HFFc6 (cell line): ENCODE results near the gene GART. TPM values are rescaled to one million over a fixed set of nuclear protein-coding genes. Genes with fewer than 3 reads are reported as not detected.
"Not testable (repeated sequence)": the region's sequence is repeated elsewhere in the genome, so short reads cannot be mapped to it uniquely, and the experiment has no call there.

Experiments used
- DNase-seq: peaks from one replicate; pipeline ENCODE4 v3.0.0-alpha.2; 2018
- H3K27ac Mint-ChIP-seq: 2 replicates; pipeline ENCODE4 v1.8.0; 2020; ENCODE audit warnings: mild to moderate bottlenecking, mixed read lengths
- H3K27me3 Mint-ChIP-seq: 2 replicates; pipeline ENCODE4 v1.8.0; 2021; ENCODE audit warnings: mild to moderate bottlenecking, moderate library complexity, mixed read lengths; ENCODE audit not compliant: insufficient read depth
- H3K36me3 Mint-ChIP-seq: 2 replicates; pipeline ENCODE4 v1.8.0; 2021; ENCODE audit warnings: low read depth, mixed read lengths
- H3K4me1 Mint-ChIP-seq: 2 replicates; pipeline ENCODE4 v1.8.0; 2020; ENCODE audit warnings: low read depth, mixed read lengths
- H3K4me3 Mint-ChIP-seq: 2 replicates; pipeline ENCODE4 v1.8.0; 2020; ENCODE audit warnings: mild to moderate bottlenecking, moderate library complexity, mixed read lengths
- H3K9me3 Mint-ChIP-seq: 2 replicates; pipeline ENCODE4 v1.8.0; 2020; ENCODE audit warnings: mild to moderate bottlenecking, mixed read lengths
- total RNA-seq, 6 experiments: library from RNA; stranded (reverse); fragmentation: NEBNext Ultra II Directional; extraction: Animal tissue kit (Norgen Biotek cat#: 25700); gene quantifications; 2 replicates in 1 of 6; 3 replicates in 5 of 6; pipeline ENCODE4 v1.2.3, GENCODE V29; 2021
- TF ChIP-seq, protein P1 (sequence below): fragments of 200-600 bp; sonication (generic); IDR thresholded peaks from 2 replicates; pipeline ENCODE4 v1.5.0; 2021; ENCODE audit warnings: antibody characterized with exemption, mild to moderate bottlenecking

GART gene
- total RNA-seq, 6 experiments from 2014 or later, result 72.6 to 87.5 (median 80.2) TPM

DNA sequence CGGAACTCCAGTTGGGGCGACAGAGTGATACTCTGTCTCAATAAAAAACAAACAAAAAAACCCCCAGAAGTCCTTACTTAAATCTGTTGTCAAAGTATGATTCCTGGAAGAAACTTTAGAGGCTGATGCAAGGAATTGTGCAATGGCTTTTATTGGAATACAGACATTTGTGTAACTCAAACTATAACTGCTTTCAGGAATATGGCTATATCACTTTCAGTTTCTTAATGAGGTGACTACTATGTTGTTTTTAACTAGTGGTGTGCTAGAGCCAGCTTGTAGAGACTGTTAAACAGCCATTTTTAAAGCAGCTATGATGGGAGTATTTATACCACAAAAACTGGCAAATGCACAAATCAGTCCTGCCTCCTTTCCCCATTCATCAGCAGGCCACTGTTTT, 27.7 kb downstream of the GART start:
- Mint-ChIP-seq H3K4me3 (no peak overlapping the region), H3K4me1 (no peaks in the 10 kb centered on the region), H3K27me3 (no peaks in the 10 kb centered on the region; the same call in 1 of the 2 replicates), H3K36me3 (peaks cover 55% of the 10 kb centered on the region), H3K27ac (no peak overlapping the region), H3K9me3 (no peaks in the 10 kb centered on the region)
- DNase-seq, result no peak
- TF ChIP-seq, protein P1, sequence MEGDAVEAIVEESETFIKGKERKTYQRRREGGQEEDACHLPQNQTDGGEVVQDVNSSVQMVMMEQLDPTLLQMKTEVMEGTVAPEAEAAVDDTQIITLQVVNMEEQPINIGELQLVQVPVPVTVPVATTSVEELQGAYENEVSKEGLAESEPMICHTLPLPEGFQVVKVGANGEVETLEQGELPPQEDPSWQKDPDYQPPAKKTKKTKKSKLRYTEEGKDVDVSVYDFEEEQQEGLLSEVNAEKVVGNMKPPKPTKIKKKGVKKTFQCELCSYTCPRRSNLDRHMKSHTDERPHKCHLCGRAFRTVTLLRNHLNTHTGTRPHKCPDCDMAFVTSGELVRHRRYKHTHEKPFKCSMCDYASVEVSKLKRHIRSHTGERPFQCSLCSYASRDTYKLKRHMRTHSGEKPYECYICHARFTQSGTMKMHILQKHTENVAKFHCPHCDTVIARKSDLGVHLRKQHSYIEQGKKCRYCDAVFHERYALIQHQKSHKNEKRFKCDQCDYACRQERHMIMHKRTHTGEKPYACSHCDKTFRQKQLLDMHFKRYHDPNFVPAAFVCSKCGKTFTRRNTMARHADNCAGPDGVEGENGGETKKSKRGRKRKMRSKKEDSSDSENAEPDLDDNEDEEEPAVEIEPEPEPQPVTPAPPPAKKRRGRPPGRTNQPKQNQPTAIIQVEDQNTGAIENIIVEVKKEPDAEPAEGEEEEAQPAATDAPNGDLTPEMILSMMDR, result no peak

DNA sequence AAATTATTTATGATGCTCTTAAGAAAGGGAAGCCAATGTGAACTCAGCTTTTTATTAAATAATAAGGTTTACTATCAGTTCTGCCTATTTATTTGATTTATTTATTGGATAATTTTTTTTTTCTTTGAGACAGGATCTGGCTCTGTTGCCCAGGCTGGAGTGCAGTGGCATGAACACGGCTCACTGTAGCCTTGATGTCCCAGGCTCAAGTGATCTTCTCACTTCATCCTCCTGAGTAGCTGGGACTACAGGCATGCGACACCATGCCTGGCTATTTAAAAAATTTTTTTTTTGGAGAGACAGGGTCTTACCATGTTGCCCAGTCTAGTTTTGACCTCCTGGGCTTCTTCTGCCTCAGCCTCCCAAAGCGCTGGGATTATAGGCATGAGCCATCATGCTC, 29.4 kb downstream of the GART start:
- Mint-ChIP-seq H3K4me1 (no peaks in the 10 kb centered on the region), H3K9me3 (no peaks in the 10 kb centered on the region), H3K27me3 (no peaks in the 10 kb centered on the region; the same call in 1 of the 2 replicates), H3K4me3 (no peak overlapping the region), H3K36me3 (peaks cover 50% of the 10 kb centered on the region), H3K27ac (no peak overlapping the region)
- TF ChIP-seq, protein P1, result no peak
- DNase-seq, result no peak

DNA sequence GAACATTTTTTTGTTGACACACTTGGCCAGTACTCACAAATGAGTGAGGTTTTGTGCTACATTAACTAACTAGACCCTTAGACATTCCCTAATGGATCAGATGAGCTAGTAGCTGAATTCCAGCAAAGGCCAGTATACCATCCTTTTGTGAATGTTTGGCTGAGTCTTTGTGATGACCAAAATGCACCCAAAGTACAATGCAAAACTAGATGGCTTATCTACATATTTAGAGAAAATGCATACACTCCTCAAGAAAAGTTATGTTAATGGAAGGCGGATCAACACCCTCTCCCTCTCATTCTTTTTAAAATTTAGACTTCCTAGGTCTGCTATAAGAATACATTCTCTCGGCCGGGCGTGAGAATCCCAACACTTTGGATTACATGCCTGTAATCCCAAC, 30.3 kb downstream of the GART start:
- no peaks in the 10 kb centered on the region for H3K9me3 Mint-ChIP-seq

DNA sequence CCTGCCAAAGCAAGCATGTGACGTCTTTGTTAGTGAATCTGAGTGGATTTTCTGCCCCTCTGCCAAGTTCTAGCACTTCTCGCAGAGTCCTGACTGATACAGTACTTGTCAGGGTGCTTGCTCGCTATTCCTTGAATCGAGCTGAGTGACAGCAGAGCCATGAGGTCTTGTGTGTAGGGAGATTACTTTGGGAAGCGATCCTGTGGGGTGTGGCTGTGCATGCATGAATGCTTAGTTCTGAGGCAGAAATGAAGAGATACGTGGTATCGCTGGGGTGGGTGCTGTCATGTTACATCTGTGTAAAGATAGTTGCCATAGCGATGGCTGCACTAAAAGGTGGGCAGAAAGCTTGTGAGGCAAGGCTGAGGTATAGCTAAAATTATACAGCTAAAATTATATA, 31.1 kb downstream of the GART start:
- no peak overlapping the region for H3K4me3 Mint-ChIP-seq
- H3K27ac Mint-ChIP-seq, result no peak overlapping the region
- no peaks in the 10 kb centered on the region for H3K4me1 Mint-ChIP-seq
- H3K9me3 Mint-ChIP-seq, result no peaks in the 10 kb centered on the region
- no peak for DNase-seq
- TF ChIP-seq, protein P1, result no peak
- H3K27me3 Mint-ChIP-seq, result no peaks in the 10 kb centered on the region; the same call in 1 of the 2 replicates
- H3K36me3 Mint-ChIP-seq, result peaks cover 47% of the 10 kb centered on the region

More for the DNA sequence above, 30.3 kb downstream of the GART start:
- Mint-ChIP-seq H3K27ac (no peak overlapping the region), H3K4me1 (no peaks in the 10 kb centered on the region), H3K27me3 (no peaks in the 10 kb centered on the region; the same call in 1 of the 2 replicates), H3K36me3 (peaks cover 49% of the 10 kb centered on the region), H3K4me3 (no peak overlapping the region)
- TF ChIP-seq, protein P1, result no peak
- no peak for DNase-seq

DNA sequence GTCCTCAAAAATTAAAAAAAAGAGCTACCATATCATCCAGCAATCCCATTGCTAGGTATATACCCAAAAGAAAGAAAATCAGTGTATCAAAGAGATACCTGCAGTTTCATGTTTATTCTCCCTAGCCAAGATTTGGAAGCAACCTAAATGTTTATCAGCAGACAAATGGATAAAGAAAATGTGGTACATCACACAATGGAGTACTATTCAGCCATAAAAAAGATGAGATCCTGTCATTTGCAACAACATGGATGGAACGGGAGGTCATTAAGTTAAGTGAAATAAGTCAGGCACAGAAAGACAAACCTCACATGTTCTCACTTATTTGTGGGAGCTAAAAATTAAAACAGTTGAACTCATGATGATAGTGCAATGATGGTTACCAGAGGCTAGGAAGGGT, 34.9 kb downstream of the GART start:
- not testable (repeated sequence) for H3K9me3 Mint-ChIP-seq, H3K4me3 Mint-ChIP-seq, H3K27ac Mint-ChIP-seq, DNase-seq, H3K27me3 Mint-ChIP-seq
- Mint-ChIP-seq H3K36me3 (peaks cover 52% of the 10 kb centered on the region), H3K4me1 (peaks cover 13% of the 10 kb centered on the region; the same call in 1 of the 2 replicates)

DNA sequence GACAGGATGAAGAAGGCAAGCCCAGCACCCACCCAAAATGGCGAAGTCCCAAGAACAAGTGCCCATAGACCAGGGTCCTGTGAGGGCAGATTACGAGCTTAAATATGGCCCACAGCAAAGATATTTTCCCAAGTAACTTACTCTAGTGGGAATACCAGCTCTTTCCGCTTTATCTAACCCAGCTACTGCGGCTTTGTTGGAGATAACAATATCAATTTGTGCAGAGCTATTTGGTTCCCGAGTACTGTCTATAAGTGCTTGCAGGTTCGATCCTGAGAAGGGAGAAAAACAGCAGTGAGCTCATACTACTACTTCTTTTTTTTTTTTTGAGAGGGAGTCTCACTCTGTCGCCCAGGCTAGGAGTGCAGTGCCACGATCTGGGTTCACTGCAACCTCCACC, 36.1 kb downstream of the GART start:
- Mint-ChIP-seq H3K36me3 (peaks cover 45% of the 10 kb centered on the region), H3K27me3 (no peaks in the 10 kb centered on the region; the same call in 1 of the 2 replicates), H3K4me1 (peaks cover 13% of the 10 kb centered on the region; the same call in 1 of the 2 replicates), H3K27ac (no peak overlapping the region), H3K9me3 (no peaks in the 10 kb centered on the region), H3K4me3 (no peak overlapping the region)
- no peak for DNase-seq
- TF ChIP-seq, protein P1, result no peak
